GM21737 (cell line): ENCODE measurements around the gene MCM7.

Experiments
- ATAC-seq: cut with Tn5 transposase; IDR thresholded peaks from one replicate; pipeline ENCODE4 v1.9.1; 2021; ENCODE audit warnings: mild to moderate bottlenecking, moderate library complexity; ENCODE audit not compliant: unreplicated experiment

MCM7 gene

DNA sequence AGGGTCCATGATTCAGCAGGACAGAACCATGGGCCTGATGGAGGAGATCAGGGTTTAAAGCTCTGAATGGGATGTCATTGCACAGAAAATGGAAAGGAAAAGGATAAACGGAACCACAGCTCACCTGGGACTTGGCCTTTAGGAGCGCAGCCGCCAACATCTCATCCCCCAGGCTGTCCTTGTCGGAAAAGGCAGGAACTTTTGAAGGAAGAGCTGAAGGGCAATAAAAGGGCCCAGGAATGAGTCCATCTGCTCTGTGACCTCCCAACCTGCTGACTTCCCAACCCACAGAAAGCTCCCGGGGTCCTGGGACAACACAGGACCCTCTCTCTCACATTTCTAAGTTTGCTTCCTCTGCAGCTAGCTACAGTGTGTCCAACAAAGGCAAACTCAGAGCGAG lies 25.8 kb downstream of the MCM7 start:
- ATAC-seq, result no peak

- ATAC-seq, result no peak
Measured at GRCh38 chr7:100074841-100075240, 26.4 kb downstream of the MCM7 start.

DNA sequence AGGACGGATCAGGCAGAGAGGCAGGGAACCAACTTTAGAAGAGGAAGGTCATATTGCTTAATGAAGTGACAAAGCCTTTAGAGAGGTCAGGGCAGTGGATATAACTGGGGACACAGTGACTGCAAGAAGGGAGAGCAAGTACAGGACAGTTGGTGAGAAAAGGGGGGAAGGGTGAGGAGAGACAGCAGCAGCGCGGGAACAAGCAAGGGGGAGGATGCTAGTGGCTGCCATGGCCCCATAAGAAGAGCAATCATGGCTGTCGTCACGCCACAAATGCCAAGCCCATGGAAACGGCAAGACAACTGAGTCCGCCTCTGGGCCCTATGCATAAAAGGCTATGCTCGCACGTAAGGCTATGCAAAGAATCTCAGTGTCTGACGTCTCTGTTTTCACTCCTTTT lies 28.7 kb downstream of the MCM7 start:
- no peak for ATAC-seq

DNA sequence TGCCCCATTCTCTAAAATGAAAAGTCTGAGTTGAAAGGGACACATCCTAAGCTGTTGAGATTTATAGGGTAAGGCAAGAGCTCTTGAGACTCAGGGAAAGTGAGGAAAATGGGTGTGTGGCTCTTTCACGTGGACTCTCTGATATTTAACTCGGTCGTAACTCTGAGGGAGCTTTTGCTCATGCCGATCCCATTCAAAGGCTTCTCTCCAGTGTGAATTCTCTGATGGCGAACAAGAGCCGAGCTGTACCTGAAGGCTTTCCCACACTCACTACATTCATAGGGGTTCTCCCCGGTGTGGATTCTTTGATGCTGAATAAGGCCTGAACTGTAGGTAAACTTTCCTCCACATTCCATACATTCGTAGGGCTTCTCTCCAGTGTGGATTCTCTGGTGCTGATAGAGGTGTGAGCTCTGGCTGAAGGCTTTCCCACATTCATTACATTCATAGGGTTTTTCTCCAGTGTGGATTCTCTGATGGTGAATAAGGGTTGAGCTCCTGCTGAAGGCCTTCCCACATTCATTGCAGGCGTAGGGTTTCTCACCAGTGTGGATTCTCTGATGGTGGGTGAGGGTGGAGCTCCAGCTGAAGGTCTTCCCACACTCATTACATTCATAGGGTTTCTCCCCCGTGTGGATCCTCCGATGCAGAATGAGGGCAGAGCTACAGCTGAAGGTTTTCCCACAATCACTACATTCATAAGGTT lies 30.0 kb downstream of the MCM7 start:
- ATAC-seq, result no peak

GRCh38 chr7:100069991-100070390 lies 31.2 kb downstream of the MCM7 start:
- no peak for ATAC-seq

- ATAC-seq, result no peak
Measured at GRCh38 chr7:100066953-100067352, 34.2 kb downstream of the MCM7 start.

DNA sequence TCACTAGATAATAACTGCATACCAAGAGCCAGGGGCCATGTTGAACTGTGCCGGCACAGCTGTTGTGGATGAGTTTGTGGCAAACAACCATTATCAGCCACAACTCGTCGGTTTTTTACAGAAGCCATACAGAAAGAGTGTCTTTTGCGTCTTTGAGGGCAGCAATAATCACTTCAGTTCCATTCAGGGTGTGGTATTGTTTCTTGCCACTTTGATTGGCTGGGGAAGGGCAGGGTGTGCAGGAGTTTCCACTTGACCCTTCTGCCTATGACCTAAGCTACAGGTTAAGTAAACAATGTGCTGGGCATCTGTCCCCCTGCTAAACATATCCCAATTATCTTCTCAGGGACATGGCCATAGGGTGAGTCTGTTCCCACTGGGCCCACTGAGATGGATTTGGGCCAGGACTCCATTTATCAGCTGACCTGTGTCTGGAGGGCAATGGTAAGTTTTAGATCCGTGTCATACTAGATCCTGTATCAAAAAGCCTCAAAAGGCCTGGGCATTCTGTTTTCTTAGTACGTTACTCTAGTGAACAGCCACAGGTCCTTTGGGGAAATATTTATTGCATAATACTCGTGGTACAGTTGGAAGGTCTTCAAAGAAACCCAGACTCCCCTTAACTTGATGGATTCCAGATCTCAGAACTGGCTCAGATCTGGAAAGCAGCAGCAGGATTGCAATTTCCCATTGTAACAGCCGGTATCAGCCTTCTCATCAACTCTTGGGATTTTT lies 35.6 kb downstream of the MCM7 start:
- no peak for ATAC-seq

DNA sequence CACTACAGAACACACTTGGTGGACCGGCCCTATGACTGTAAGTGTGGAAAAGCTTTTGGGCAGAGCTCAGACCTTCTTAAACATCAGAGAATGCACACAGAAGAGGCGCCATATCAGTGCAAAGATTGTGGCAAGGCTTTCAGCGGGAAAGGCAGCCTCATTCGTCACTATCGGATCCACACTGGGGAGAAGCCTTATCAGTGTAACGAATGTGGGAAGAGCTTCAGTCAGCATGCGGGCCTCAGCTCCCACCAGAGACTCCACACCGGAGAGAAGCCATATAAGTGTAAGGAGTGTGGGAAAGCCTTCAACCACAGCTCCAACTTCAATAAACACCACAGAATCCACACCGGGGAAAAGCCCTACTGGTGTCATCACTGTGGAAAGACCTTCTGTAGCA lies 37.0 kb downstream of the MCM7 start:
- no peak for ATAC-seq

DNA sequence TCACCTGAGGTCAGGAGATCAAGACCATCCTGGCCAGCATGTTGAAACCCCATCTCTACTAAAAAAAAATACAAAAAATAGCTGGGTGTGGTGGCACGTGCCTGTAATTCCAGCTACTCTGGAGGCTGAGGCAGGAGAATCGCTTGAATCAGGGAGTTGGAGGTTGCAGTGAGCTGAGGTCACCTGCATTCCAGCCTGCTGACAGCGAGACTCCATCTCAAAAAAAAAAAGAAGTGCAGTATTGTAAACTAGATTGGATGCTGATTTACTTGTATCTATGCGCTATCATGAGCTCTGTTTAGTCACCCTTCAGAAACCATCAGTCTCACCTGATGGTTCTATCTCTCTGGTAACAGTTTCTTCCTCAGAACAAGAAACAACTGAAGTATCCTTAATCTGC lies 37.8 kb downstream of the MCM7 start:
- ATAC-seq, result no peak

- ATAC-seq, result no peak
Measured at GRCh38 chr7:100061518-100062193, 39.5 kb downstream of the MCM7 start.

DNA sequence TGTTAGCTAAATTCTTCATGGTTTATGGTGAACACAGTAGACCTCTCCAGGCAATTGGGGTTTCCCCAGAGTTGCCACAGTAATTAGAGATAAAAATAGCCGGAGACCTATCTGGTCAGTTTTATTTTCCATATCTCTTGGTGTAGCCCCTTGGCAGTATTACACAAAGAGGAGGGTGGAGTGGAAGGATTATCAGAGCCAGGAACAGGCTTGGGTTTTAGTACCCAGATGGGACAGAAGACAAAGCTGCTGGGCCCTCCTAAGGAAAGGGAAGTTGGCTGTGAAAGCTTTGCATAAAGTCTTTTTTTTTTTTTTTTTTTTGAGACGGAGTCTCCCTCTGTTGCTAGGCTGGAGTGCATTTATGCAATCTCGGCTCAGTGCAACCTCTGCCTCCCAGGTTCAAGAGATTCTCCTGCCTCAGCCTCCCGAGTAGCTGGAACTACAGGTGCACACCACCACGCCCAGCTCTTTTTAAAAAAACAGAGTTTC lies 41.9 kb downstream of the MCM7 start:
- no peak for ATAC-seq

GRCh38 chr7:100057006-100057405 lies 44.2 kb downstream of the MCM7 start:
- no peak for ATAC-seq

DNA sequence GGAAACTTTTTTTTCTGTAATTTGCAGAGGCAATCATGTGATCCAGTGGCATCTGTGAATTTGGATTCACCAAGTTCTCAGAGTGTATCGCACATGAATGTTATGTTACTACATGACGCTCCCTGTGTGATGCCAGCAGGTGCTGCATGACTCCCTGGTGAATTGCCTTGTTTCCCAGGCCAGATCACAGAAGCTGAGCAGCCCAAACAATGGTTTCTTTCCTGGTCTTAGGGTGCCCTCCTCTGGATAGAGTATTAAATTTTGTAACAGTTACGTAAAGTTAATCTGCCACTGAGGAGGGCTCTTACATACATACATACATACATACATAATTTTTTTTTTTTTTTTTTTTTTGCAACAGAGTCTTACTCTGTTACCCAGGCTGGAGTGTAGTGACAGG lies 48.0 kb downstream of the MCM7 start:
- ATAC-seq, result no peak

- ATAC-seq, result no peak
Measured at GRCh38 chr7:100051611-100052010, 49.6 kb downstream of the MCM7 start.

- ATAC-seq, result peak; percentile 86
Measured at GRCh38 chr7:100049441-100050291, 51.5 kb downstream of the MCM7 start, which contains the start of gene ZSCAN21. ZSCAN21 (plus strand) TSS chr7:100049774; CDS start chr7:100057007, 7,233 bp downstream.

GRCh38 chr7:100048680-100049079 lies 52.5 kb downstream of the MCM7 start:
- ATAC-seq, result no peak

- ATAC-seq, result no peak
Measured at GRCh38 chr7:100044718-100045117, 56.5 kb downstream of the MCM7 start.
